Left lung (tissue), 10 donors: ENCODE data around the gene LDLRAD3. TPM values are rescaled to one million over a fixed set of nuclear protein-coding genes. Genes with fewer than 3 reads are reported as not detected.

Experiments
- ATAC-seq: fragments of 200-7000 bp; cut with Tn5 transposase; one replicate; pipeline ENCODE4 v1.9.1; 2020; ENCODE audit warnings: moderate library complexity
- DNase-seq, 4 donors: peaks; one replicate each; pipeline ENCODE4 v3.0.0-alpha.2; 2013 to 2020
- H3K27ac ChIP-seq, 2 donors: fragments of 200-600 bp; sonication (generic) in 1 of 2; one replicate each; pipeline versions ENCODE4 v1.5.0 to v1.8.0; 2020 to 2021
- H3K27me3 ChIP-seq, 2 donors: fragments of 200-600 bp; sonication (generic) in 1 of 2; one replicate each; pipeline versions ENCODE4 v1.5.0 to v1.8.0; 2020 to 2021
- H3K36me3 ChIP-seq, 2 donors: fragments of 200-600 bp; sonication (generic) in 1 of 2; one replicate each; pipeline versions ENCODE4 v1.5.0 to v1.8.0; 2020 to 2021
- H3K4me1 ChIP-seq, 2 donors: fragments of 200-600 bp; one replicate each; pipeline ENCODE4 v1.8.0; 2021
- H3K4me3 ChIP-seq, 2 donors: fragments of 200-600 bp; sonication (generic) in 1 of 2; one replicate each; pipeline versions ENCODE4 v1.5.0 to v1.8.0; 2020 to 2021; ENCODE audit warnings: mild to moderate bottlenecking in 1 of 2
- H3K9me3 ChIP-seq, 2 donors: fragments of 200-600 bp; sonication (generic) in 1 of 2; one replicate each; pipeline versions ENCODE4 v1.5.0 to v1.8.0; 2020 to 2021
- intact Hi-C, 2 donors: fragments of 100-400 bp; cut with DNase I; formaldehyde crosslinking; loops; one replicate each; pipeline versions ENCODE4 v1.11.2 to v1.14.2; 2022
- polyA plus RNA-seq, 6 donors: library from polyadenylated mRNA; unstranded; fragments of 120-200 nt; gene quantifications; one replicate each; pipeline ENCODE4 v1.2.1, GENCODE V29; 2013; ENCODE audit not compliant: insufficient read length in 6 of 6
- total RNA-seq, 2 donors: library from RNA; stranded (reverse); fragmentation: NEBNext Ultra II Directional; extraction: Animal tissue kit (Norgen Biotek cat#: 25700); gene quantifications; one replicate each; pipeline ENCODE4 v1.2.1, GENCODE V29; 2021
- TF ChIP-seq, protein P1 (sequence below), 2 donors: fragments of 200-600 bp; sonication (generic) in 1 of 2; IDR thresholded peaks; one replicate each; pipeline versions ENCODE4 v1.5.0 to v1.8.0; 2021; ENCODE audit warnings: antibody characterized with exemption in 2 of 2
- donor health status: DM: no; HTN: yes; CAD: no.
- donor health status: DM: no; HTN: no; CAD: no.

The LDLRAD3 gene
- total and polyA plus RNA-seq, 8 donors: 7.1 to 18.2 (median 16.8) TPM

DNA sequence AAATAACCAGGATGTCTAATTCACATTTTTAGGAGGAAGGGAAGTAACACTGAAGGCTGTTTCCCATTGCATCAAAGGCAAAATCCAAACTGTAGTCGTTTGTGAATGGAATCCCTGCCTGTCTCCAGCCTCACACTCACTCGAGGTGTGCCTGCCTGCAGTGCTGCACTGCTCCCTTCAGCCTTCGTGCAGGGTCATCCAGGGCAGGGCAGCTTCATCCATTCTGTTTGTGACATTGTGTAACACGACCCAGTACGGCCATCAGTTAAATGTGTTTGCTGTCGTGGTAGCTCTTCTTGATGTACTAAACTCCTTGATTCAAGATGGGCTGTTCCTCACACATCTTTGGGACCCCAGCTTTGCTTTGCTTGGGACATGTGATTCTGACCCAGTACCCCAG is 34.3 kb downstream of the LDLRAD3 start:
- Histone ChIP-seq H3K36me3 (no peaks in the 10 kb centered on the region), H3K9me3 (peaks cover 0 to 3% of the 10 kb centered on the region in 2 donors), H3K4me3 (no peak overlapping the region), H3K4me1 (no peaks in the 10 kb centered on the region), H3K27me3 (no peaks in the 10 kb centered on the region), H3K27ac (no peak overlapping the region)
- no peak for DNase-seq
- intact Hi-C loops: no loop called here
- no peak for ATAC-seq
- TF ChIP-seq, protein P1, sequence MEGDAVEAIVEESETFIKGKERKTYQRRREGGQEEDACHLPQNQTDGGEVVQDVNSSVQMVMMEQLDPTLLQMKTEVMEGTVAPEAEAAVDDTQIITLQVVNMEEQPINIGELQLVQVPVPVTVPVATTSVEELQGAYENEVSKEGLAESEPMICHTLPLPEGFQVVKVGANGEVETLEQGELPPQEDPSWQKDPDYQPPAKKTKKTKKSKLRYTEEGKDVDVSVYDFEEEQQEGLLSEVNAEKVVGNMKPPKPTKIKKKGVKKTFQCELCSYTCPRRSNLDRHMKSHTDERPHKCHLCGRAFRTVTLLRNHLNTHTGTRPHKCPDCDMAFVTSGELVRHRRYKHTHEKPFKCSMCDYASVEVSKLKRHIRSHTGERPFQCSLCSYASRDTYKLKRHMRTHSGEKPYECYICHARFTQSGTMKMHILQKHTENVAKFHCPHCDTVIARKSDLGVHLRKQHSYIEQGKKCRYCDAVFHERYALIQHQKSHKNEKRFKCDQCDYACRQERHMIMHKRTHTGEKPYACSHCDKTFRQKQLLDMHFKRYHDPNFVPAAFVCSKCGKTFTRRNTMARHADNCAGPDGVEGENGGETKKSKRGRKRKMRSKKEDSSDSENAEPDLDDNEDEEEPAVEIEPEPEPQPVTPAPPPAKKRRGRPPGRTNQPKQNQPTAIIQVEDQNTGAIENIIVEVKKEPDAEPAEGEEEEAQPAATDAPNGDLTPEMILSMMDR (IDR thresholded peaks at IDR 0.05): no peak

DNA sequence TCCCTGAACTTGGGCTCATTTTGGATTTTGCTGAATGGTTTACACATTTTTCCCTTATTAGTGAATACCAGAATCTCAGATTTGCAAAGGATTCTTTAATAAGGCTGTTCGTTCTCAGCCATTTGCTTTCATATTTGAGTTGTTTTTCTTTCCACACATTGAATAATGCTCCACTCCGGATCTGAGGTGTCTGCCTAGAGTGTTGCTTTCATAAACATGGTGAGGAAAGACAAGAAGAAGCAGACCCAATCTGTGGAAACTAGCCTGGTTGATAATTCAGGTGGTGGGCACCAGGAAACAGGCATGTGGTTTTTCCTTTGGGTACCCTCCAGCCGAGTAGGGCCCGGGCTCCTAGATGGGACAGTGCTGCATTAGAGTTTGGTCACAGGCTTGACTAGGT is 35.0 kb downstream of the LDLRAD3 start:
- ATAC-seq: no peak
- intact Hi-C loops: no loop called here
- Histone ChIP-seq H3K9me3 (peaks cover 0 to 3% of the 10 kb centered on the region in 2 donors), H3K27me3 (no peaks in the 10 kb centered on the region), H3K4me1 (no peaks in the 10 kb centered on the region), H3K27ac (no peak overlapping the region), H3K4me3 (no peak overlapping the region), H3K36me3 (no peaks in the 10 kb centered on the region)
- TF ChIP-seq, protein P1 (IDR thresholded peaks at IDR 0.05): no peak
- DNase-seq: no peak

- Histone ChIP-seq H3K27ac (peak overlapping the region in 1 of 2 donors; percentile 33), H3K4me1 (no peaks in the 10 kb centered on the region), H3K36me3 (no peaks in the 10 kb centered on the region), H3K4me3 (no peak overlapping the region), H3K9me3 (no peaks in the 10 kb centered on the region), H3K27me3 (no peaks in the 10 kb centered on the region)
- DNase-seq (no peak), ATAC-seq (no peak)
- TF ChIP-seq, protein P1 (IDR thresholded peaks at IDR 0.05): no peak
- intact Hi-C loops: no loop called here
These were observed 37.0 kb downstream of the LDLRAD3 start for GRCh38 chr11:35980686-35981390.

DNA sequence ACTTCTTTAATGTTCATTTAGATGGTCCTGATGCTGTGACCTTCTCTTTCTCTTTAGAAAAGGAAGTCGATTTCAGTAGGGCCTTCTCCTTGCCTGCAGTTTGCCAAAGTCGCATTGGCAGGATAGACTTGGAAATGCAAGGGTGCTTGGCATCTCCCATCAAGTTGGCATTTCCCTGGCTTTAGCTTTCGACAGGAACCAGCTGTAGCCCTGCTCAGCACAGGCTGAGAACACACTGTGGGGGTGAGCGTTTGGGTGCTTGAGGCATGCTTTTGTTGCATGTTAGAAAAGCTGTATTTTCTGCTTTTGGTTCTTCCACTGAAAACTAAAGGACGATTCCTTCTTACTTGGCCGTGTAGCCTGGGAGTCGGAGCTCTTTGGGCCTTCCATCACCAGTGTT is 37.7 kb downstream of the LDLRAD3 start:
- DNase-seq: no peak
- Histone ChIP-seq H3K27me3 (no peaks in the 10 kb centered on the region), H3K4me3 (no peak overlapping the region), H3K9me3 (no peaks in the 10 kb centered on the region), H3K4me1 (no peaks in the 10 kb centered on the region), H3K27ac (peak overlapping the region in 1 of 2 donors; percentile 2), H3K36me3 (no peaks in the 10 kb centered on the region)
- ATAC-seq: no peak
- intact Hi-C loops: no loop called here
- TF ChIP-seq, protein P1 (IDR thresholded peaks at IDR 0.05): no peak

GRCh38 chr11:35982061-35982460 is 38.2 kb downstream of the LDLRAD3 start:
- Histone ChIP-seq H3K36me3 (no peaks in the 10 kb centered on the region), H3K9me3 (no peaks in the 10 kb centered on the region), H3K4me1 (no peaks in the 10 kb centered on the region), H3K27ac (no peak overlapping the region), H3K4me3 (no peak overlapping the region), H3K27me3 (no peaks in the 10 kb centered on the region)
- intact Hi-C loops: no loop called here
- no peak for DNase-seq
- no peak for ATAC-seq
- TF ChIP-seq, protein P1 (IDR thresholded peaks at IDR 0.05): no peak
